CD4-positive, alpha-beta T cell treated with Interleukin-4 for 4 hours (primary cell): ENCODE measurements around the gene EGLN1.
"Not testable (repeated sequence)": the region's sequence is repeated elsewhere in the genome, so short reads cannot be mapped to it uniquely, and the experiment has no call there.

Source experiments
- DNase-seq: peaks from one replicate; pipeline ENCODE4 v3.0.0-alpha.2; 2020

The EGLN1 gene

DNA sequence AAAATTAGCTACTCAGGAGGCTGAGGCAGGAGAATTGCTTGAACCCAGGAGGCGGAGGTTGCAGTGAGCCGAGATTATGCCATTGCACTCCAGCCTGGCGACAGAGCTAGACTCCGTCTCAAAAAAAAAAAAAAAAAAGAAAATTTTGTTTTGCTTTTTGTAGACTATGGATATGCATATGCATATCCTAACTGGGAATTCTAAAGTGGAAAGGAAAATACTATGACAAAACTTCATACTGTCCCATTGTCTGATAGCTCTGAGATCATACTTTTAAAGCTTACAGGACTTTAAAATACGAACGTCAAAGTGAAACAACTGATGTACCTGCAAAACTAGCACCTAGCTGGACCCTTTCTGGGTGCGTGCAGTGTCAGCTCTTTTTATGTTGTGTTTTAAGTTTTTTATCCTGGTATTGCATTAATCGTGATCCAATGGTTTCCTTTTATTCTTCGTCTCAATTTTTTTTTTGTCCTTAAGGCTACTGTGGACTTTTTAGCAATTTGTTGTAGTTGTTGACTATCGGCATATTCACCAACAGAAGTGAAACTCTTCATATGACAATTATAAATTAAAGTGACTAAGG is 64.8 kb downstream of the EGLN1 start:
- DNase-seq: no peak

DNA sequence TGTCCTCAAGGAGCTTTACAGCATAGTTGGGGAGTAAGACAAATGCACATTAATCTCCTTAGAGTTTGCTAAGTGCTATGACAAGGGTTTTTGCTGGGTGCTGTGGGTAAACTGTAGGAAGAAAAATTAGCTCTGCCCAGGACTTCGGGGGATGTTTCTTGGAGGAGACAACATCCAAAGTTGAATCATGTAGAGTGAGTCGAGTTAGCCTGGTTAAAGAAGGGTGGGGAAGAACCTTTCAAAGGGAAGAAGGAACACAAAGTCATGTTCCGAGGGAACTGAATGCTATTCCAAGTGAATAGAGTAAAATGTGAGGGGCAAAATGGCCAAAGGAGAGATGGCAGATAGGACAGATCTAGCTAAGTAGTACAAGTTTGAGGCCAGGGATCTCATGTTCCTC is 66.9 kb downstream of the EGLN1 start:
- DNase-seq: no peak

DNA sequence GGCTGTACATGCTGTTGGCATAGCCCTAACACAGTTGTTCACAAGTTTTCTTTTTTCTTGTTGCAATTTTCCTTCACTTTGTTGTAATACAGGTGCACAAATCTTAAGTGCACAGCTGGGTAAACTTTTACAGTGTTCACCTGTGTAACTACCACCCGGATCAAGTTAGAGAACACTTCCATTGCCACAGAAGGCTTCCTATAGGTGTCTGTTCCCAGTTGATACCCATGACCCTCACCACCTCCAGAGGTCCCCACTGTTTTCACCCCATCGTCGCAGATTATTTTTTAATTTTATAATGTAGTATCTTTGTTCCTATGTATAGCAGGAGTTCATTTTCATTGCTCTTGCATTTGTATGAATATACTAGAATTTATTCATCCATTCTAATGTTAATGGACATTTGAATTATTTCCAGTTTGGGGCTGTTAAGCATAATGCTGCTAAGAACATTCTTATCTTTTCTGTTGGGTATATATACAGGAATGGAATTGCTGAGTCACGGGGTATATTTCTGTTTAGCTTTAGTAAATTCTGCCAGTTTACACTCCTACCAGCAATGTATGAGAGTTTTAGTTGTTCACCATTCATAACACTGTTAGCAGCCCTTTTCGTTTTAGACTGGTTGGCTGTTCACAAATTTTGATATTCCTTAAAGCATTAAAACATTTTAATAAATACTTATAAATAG is 67.6 kb downstream of the EGLN1 start:
- no peak for DNase-seq

DNA sequence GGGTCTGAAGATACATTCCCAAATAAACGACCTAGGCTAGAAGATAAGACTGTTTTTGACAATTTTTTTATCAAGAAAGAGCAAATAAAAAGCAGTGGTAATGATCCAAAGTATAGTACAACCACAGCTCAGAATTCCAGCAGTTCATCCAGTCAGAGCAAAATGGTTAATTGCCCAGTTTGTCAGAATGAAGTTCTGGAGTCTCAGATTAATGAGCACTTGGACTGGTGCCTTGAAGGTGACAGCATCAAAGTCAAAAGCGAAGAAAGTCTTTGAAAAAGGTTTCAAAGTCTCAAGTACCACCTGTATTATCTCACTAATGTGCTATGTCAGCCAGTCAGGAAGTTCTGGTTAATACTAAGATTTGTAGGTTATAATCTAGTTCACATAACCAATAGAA is 69.0 kb downstream of the EGLN1 start:
- no peak for DNase-seq

DNA sequence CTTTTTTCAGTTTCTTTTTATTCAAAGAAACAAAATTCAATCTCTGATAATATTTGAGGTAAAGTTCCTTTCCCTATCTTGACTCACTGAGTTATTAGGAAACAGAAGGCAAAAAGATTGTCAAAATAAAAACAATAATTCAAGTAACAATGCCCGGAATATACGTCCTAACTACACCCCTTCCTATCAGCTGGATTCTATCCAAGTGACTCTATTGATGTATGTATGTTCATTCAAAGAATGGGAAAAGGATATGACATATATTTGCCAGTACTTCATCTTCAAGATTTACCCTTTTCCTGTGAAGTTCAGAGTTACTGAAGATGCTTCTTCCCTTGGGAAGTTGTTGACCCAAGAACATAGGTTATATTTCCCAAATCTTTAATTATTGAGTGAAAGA is 70.3 kb downstream of the EGLN1 start:
- DNase-seq: no peak

DNA sequence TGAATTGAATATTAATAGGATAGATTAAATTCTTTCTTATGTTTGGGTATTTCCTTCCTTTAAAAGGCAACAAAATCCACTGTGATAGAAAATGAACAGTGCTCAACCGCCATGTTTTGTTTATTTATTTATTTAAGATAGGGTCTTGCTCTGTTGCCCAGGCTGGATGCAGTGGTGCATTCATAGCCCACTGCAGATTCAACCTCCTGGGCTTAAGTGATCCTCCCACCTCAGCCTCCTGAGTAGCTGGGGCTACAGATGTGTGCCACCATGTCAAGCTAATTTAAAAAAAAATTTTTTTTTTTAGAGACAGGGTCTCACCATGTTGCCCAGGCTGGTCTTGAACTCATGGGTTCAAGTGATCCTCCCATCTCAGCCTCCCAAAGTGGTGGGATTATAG is 73.2 kb downstream of the EGLN1 start:
- DNase-seq: not testable (repeated sequence)

DNA sequence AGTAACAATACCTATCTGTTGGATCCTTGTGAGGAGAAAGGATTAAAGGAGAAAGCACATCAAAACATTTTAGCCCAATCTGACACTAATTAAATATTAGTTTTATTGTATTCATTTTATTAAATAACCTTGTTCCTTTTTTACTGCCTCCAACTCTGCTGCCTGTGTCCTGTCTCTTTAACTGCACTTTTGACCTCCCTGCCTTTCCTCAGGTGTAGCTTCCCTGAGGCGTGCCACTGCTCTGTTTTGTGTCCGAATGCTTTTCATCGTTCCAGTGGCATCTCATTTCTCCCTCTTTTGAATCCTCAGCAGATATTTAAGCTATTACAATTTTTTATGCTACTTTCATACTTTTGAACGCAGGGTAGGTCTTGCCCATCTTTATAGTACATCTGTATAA is 73.6 kb downstream of the EGLN1 start:
- DNase-seq: no peak

DNA sequence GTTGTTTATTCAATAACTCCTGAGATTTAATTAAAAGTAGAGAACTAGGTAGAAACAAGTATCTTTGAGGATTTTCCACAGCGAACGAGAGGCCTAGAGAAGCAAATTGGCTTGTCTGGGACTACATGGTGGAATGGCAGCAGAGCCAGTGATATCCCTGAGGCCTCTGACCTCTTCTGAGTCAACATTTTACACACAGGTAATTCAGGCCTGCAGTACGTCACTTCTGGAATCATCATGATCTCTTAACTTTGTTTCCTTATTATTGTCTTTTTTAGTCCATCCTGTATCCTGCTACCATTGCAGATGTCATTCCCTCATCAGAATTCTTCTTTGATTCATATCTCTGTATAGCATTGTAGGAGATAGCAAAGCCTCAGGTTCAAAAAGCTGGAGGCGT is 74.1 kb downstream of the EGLN1 start:
- DNase-seq: no peak

DNA sequence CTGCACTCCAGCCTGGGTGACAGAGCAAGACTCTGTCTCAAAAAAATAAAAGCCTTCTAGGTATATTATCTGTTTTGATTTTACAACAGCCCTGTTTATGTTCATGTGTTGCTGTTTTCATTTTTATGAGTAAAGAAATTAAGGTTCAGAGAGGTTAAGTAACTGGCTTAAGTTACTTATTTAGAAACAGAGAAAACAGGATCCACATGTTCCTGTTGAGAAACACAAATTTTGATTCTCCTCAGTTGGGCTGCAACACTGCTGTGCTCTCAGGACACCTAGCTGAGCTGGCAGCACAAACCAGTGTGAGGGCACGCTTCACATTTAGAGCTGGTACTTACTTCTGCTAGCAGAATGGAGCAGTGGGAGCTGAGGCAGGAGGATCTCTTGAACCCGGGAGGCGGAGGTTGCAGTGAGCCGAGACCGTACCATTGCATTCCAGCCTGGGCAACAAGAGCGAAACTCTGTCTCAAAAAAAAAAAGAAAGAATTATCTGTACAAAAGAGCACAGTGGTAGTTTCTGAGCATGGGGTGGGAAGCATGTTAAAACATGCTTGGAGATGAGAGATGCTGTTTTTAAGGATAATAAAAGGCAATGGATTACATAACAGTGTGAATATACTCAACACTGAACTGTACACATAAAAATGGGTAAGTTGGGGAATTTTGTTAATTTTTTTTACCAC is 81.6 kb downstream of the EGLN1 start:
- DNase-seq: no peak

DNA sequence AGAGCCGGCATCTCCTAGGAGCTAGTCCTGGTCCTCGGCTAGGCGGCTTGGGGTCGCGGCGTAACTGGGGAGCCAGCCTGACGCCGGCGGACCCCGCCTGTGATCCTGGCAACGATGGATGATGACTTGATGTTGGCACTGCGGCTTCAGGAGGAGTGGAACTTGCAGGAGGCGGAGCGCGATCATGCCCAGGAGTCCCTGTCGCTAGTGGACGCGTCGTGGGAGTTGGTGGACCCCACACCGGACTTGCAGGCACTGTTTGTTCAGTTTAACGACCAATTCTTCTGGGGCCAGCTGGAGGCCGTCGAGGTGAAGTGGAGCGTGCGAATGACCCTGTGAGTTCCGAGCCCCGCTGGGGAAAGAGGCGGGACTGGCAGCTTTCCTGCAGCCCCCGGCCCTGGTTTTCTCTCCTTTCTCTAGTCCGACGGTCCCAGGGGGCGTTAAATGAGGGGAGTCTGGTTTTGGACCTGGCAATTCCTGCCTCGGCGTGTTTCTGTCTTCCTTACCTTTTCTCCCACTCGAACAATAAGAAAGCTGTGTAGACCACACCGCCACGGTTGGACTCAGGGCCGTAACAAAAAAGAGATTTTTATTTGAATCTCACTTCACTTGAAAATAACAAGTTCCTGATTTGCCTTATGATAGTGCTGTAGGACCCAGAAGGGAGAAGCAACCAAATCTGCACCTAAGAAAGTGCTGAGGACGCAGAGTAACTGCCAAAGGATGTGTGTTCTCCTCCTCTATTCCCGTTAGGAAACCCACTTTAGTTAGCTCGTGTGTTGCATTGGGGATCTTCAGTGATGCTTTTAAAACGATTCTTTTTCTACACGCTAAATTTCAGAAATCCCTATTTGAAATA is 83.6 kb downstream of the EGLN1 start, which contains the start of gene SPRTN:
Gene SPRTN (plus strand): TSS at position 24 of the 859 bp plus-strand sequence. CDS start 91 bp downstream, at position 115.
- no peak for DNase-seq

DNA sequence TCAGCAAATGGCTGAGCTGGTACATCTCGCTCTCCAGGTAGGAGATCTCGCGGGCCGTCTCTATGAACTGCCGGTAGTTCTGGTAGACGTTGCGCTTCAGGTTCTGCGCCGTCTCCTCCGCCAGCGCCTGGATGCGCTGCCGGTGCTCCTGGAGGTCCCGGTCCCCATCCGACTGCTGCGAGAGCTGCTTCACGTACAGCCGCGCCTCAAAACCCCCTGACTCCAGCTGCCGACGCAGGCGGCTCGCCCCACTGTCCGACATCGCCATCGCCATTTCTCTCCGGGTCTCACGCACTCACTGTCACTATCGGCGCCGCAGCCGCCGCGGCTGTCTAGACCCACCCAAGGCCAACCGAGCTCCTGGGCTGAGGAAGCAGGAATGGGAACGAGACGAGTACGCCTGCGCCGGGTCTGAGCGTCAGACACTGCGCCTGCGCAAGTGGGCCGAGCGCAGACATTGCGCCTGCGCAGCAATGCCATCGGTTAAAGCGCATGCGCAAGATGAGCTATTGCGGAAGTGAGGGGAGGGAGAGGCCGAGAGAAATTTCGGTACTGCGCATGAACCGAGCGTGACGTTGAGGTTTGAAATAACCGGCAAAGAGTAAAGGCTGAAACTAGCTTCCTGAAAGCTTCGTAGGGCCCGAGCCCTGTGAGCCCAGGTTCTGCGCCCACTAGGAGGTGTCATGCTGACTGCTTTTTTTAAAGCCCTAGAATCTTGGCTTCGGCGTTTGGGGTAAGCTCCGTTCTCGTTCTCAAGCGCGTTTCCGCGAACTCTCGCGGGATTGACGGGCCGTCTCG is 84.4 kb downstream of the EGLN1 start, which contains the start of gene EXOC8:
Gene EXOC8 (minus strand): TSS at position 381 of the 798 bp plus-strand sequence. CDS start 107 bp downstream, at position 274.
- DNase-seq: peak; percentile 96

DNA sequence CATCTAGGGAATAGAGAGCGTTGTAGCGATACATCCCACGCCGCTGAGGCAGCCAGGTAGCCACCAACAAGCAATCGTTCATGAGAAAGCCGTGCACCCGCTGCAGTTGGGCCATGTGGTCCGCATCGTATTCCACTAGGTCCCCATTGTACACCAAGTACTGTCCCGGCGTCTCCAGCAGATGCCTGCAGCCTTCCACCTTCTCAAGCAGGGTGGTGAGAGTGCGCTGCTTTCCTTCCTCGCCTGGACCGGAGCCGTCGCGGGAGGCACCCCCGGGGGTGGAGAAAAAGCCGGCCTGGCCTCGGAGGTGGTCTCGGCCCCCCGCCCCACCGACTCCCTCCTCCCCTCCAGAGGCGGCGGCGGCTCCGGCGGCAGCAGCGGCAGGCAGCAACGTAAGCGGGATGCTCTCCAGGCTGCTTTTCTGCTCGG is 85.0 kb downstream of the EGLN1 start:
- DNase-seq: no peak

DNA sequence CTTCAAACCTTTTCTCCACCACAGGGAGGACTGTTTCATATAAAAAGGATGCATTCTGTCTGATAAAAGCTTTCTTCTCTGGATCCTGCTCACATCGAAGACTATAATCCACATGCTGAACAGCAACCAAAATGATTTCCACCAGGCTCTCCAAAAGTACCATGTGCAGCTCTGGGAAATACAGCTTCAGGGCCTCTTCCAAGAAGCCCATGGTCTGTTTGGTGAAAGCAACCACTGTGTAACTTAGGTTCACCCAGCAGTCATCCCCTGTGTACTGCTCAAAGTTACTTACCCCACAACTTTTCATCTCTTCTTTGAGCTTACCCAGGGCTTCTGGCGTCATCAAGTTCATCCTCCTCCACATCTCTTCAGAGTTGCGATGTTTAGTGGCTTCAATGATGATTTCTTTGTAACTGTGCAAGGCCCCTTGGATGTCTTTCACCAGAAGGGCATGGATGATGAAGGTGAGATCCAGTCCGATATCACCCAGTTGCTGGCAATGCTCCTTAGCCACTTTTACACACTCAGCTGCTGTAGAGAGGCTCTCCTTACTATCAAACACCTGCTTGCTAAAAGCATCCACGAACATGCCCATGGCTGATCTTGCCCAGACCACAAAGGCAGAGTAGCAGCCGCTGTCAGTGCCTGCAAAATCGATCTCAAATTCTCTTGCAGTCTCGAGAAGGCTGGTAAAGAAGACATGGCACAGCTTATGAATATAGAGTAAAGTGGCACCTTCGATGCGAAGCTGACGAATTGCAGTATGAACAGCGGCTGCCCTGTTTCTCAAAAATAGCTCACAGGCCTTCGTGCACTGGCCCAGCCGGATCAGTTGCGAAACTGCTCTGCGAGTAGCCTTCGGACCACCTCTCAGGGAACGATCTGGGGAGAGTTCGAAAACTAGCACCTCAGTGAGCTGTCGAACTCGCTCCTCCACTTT is 86.2 kb downstream of the EGLN1 start:
- no peak for DNase-seq

DNA sequence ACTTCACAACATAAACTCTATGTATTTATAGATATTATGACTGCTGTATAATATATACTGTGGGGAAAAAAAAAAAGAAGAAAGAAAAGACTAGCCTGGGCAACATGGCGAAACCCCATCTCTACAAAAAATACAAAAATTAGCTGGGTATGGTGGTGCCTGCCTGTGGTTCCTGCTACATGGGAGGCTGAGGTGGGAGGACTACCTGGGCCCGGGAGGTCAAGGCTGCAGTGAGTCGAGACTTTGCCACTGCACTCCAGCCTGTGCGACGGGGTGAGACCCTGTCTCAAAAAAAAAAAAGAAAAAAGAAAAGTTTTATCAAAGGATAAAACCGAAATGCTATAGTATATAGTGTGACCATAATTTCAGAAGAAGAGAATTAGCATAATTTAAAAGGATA is 87.1 kb downstream of the EGLN1 start:
- DNase-seq: no peak

DNA sequence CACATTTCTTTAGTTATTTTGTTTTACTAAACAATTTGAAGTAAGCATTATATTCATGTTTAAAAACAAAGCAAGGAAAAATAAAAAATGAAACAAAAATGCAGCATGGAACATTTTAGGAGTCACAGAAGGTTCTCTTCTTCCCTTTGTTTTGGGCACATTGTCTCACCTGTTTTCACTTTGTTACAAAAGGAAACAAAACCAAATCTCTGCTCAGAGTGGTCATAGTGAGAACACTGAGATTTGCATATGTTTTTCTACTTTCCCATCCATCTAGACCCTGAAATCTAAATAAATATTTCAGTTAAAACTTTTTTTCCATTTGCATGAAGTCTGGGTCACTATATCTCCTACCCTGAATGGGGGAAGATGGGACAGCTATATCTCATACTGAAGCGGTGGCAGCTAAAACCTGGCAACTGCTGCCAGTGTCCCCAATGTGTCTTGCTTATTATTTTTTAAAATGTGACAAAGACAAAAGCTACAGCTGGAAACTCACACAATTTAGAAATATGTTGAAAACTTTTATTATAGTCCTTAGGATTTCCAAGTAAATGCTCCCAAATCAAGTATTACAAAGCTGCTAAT is 87.9 kb downstream of the EGLN1 start:
- no peak for DNase-seq

DNA sequence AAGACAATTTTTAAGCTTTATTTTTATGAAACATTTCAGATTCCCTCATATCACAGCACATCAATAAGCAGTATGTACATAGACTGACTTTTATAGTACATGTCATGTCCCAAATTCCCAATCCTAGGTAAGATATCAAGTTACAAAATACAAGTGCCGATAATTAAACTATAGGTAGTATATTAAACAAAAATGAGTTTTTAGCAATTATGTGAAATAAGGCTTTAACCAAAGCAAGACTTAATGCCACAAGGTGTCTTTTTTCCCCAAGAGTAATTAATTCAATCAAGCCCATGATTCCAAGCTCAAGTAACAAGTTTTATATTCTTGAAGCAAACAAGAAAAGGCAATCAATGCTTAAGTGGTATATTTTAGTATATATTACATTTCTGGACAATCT is 89.3 kb downstream of the EGLN1 start:
- DNase-seq: no peak

DNA sequence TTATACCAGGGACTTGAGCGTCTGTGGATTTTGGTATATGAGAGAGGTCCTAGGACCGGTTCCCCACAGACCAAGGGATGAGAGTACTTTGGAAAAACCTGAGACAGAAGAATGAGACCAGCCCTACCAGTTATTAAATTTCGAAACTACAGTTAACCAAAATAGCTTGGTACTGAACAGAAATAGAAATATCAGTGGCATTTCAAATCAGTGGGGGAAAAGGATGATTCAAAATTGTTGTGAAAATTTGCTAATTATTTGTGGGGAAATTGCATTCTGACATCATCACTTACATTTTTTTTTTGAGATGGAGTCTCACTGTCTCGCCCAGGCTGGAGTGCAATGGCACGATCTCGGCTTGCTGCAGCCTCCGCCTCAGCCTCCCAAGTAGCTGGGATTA is 92.6 kb downstream of the EGLN1 start:
- DNase-seq: no peak

DNA sequence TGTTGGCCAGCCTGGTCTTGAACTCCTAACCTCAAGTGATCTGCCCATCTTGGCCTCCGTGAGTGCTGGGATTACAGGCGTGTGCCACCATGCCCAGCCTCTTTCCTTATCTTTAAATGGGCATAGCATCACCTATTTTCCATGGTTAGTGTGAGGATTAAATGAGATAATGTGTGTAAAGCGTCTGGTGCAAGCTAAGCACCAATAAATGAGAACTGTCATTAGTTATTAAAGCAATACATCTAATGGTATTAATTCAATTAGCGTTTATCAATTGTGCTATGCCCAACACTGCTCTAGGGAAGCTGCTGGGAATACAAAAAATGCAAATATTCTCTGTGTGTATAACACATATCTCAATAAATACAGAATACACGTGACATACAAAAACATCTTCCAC is 94.5 kb downstream of the EGLN1 start:
- DNase-seq: no peak

DNA sequence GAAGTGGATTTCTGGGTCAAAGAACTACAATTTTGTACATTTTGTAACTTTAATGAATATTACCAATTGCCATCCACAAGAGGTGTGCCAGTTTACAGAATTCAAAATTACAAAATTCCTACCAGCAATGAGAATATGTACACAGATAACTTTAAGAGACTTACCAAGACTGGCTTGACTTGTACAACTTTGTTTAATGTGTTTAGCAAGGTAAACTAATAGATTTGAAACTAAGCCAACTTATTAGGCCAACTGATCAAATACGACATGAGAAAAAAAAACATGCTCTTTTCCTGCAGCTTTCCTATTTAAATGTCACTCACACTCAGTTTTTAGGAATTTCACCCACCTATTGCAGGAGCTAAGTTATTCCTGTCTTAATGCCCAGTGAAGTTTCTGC is 95.8 kb downstream of the EGLN1 start:
- DNase-seq: no peak

DNA sequence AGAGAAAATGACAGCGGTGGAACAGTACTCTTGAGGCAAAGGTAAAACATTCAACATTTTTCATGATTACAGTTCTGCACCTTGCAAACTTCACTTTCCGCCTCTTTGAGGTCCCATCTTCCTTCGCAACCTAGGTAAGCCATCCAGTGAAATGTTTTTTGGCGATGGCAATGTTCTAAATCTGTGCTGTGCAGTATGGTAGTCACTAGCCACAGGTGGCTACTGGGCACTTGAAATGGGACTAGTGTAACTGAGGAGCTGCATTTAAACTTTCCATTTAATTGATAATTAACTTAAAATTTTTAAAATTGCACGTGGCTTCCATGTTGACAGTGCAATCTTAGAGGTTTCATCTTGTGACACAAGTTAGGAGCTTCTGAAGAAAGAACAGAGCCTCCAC is 97.4 kb downstream of the EGLN1 start:
- no peak for DNase-seq
